Measurements from ENCODE around the gene PTPRG.

- no peak for TF ChIP-seq CTCF (IDR thresholded peaks at IDR 0.05)
- no peak for TF ChIP-seq POLR2A (IDR thresholded peaks at IDR 0.05)
Observed at GRCh38 chr3:62143843-62144450, 582.6 kb downstream of the PTPRG start.
